Fibroblast of lung (primary cell): ENCODE results near the gene PPP1R15B. TPM values are rescaled to one million over a fixed set of nuclear protein-coding genes. Genes with fewer than 3 reads are reported as not detected.

ENCODE experiments used
- DNase-seq, 2 donors: peaks; one replicate each; pipeline versions ENCODE4 v3.0.0 to v3.0.0-alpha.2; 2010; ENCODE audit warnings: low read depth in 2 of 2
- H2AFZ ChIP-seq: 2 replicates; pipeline ENCODE4 v1.5.1; 2012; ENCODE audit warnings: low read length, control low read depth, inconsistent platforms
- H3K27ac ChIP-seq: 2 replicates; pipeline ENCODE4 v1.5.1; 2011; ENCODE audit warnings: low read length, control low read depth; ENCODE audit not compliant: insufficient read depth
- H3K27me3 ChIP-seq: 2 replicates; pipeline ENCODE4 v1.5.1; 2011; ENCODE audit warnings: mild to moderate bottlenecking, low read length; ENCODE audit not compliant: control insufficient read depth, insufficient read depth
- H3K36me3 ChIP-seq: 2 replicates; pipeline ENCODE4 v1.5.1; 2011; ENCODE audit warnings: low read length; ENCODE audit not compliant: control insufficient read depth, insufficient read depth
- H3K4me1 ChIP-seq: 2 replicates; pipeline ENCODE4 v1.5.1; 2011; ENCODE audit warnings: low read length; ENCODE audit not compliant: control insufficient read depth, insufficient read depth; ENCODE audit errors: extremely low read depth
- H3K4me2 ChIP-seq: 2 replicates; pipeline ENCODE4 v1.5.1; 2011; ENCODE audit warnings: low read length, control low read depth; ENCODE audit not compliant: insufficient read depth; ENCODE audit errors: extremely low read depth
- H3K4me3 ChIP-seq, 4 experiments: fragments of 200-600 bp in 1 of 4; sonication (generic) in 1 of 4; replicated peaks in 1 of 4; 2 replicates each; pipeline ENCODE4 v1.5.1; 2011 to 2016; ENCODE audit warnings: low read length in 4 of 4, low read depth in 3 of 4, mild to moderate bottlenecking in 3 of 4, control low read depth in 2 of 4, inconsistent platforms in 1 of 4, mixed read lengths in 1 of 4; ENCODE audit not compliant: insufficient read depth in 1 of 4; ENCODE audit errors: control extremely low read depth in 1 of 4
- H3K79me2 ChIP-seq: 2 replicates; pipeline ENCODE4 v1.5.1; 2012; ENCODE audit warnings: mild to moderate bottlenecking, low read length, inconsistent platforms; ENCODE audit not compliant: control insufficient read depth, insufficient read depth
- H3K9ac ChIP-seq: 2 replicates; pipeline ENCODE4 v1.5.1; 2011; ENCODE audit warnings: mild to moderate bottlenecking, low read length, control low read depth; ENCODE audit not compliant: insufficient read depth
- H3K9me3 ChIP-seq: 2 replicates; pipeline ENCODE4 v1.5.1; 2012; ENCODE audit warnings: low read depth, low read length; ENCODE audit not compliant: control insufficient read depth, insufficient read depth
- H4K20me1 ChIP-seq: 2 replicates; pipeline ENCODE4 v1.5.1; 2011; ENCODE audit warnings: low read length; ENCODE audit not compliant: control insufficient read depth, insufficient read depth; ENCODE audit errors: extremely low read depth
- EZH2 ChIP-seq: IDR thresholded peaks from 2 replicates; pipeline ENCODE4 v1.5.1; 2012; ENCODE audit warnings: low read length, control low read depth, mild to moderate bottlenecking; ENCODE audit errors: missing control alignments
- polyA plus RNA-seq, 2 donors: library from polyadenylated mRNA; depleted of rRNA in 1 of 2; stranded (reverse) in 1 of 2; unstranded in 1 of 2; fragments of >200 nt; gene quantifications; 2 replicates each; pipeline ENCODE4 v1.2.1, GENCODE V29; 2011 to 2012; ENCODE audit warnings: missing spikeins in 1 of 2
- total RNA-seq: library from RNA; depleted of rRNA; stranded (reverse); fragments of >200 nt; gene quantifications from 2 replicates; pipeline ENCODE4 v1.2.1, GENCODE V29; 2014
- TF ChIP-seq, protein P1 (sequence below), 2 donors: IDR thresholded peaks in 1 of 2; conservative IDR thresholded peaks in 1 of 2; 1 replicate in 1 of 2; 2 replicates in 1 of 2; pipeline ENCODE4 v1.5.1; 2011 to 2012; ENCODE audit warnings: low read length in 2 of 2, control low read depth in 1 of 2, inconsistent platforms in 1 of 2, low read depth in 1 of 2, mild to moderate bottlenecking in 1 of 2

PPP1R15B gene
- total and polyA plus RNA-seq, 2 donors (not counting 1 experiment from before 2014, with no cell fraction given) = 22.4 to 27.7 TPM

DNA sequence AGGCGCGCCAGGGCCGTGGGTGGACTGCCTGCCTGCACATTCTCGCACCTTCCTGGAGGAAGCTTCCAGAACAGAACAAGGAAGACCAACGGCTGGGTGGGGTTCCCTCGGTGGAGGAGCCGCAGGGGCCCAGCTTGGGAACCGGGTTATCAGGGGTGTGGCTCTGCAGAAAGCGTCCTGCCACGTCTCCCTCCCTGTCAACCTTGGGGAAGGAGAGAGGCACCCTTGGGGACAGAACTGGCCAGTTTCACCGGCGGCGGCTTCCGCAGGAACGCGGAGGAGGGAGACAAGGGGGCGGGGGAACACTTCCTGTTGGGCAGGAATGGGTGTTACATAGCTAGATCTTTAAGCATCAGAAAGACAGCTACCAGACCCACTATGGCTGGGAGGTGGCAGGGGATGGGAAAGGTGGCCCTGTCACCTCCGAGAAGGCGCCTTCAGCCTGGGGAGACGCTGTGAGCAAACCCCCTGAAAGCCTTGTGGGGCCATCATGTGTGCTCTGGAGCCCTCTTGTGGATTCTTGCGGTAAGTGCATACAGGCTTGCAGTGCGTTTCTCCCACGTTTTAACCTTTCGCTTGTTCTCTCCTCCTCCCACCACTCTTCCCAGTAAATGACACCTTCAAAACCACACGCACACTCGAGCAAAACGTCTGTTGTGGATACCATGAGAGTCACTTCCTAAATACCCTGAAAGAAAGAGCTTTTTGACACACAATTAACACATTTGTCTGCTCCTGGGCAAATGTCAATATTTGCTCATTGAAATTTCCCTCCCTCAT lies 48.1 kb downstream of the PPP1R15B start:
- H3K27me3 ChIP-seq = peaks cover 2% of the 10 kb centered on the region
- peak; percentile 57 to 78 for DNase-seq
- H3K27ac ChIP-seq = no peak overlapping the region
- H3K4me3 ChIP-seq = peak overlapping the region; percentile 38 to 60 (median 48)
- H3K4me2 ChIP-seq = peak overlapping the region; percentile 92
- no peak for TF ChIP-seq EZH2
- TF ChIP-seq, protein P1, sequence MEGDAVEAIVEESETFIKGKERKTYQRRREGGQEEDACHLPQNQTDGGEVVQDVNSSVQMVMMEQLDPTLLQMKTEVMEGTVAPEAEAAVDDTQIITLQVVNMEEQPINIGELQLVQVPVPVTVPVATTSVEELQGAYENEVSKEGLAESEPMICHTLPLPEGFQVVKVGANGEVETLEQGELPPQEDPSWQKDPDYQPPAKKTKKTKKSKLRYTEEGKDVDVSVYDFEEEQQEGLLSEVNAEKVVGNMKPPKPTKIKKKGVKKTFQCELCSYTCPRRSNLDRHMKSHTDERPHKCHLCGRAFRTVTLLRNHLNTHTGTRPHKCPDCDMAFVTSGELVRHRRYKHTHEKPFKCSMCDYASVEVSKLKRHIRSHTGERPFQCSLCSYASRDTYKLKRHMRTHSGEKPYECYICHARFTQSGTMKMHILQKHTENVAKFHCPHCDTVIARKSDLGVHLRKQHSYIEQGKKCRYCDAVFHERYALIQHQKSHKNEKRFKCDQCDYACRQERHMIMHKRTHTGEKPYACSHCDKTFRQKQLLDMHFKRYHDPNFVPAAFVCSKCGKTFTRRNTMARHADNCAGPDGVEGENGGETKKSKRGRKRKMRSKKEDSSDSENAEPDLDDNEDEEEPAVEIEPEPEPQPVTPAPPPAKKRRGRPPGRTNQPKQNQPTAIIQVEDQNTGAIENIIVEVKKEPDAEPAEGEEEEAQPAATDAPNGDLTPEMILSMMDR (conservative IDR thresholded peaks at IDR 0.05 in 1 of 2, IDR thresholded peaks at IDR 0.05 in 1 of 2; ENCODE audit: low read depth in 1 of 2, low read length in 2 of 2) = peak; percentile 97 to 99
- no peaks in the 10 kb centered on the region for H3K79me2 ChIP-seq
- H3K4me1 ChIP-seq = peaks cover 10% of the 10 kb centered on the region
- no peaks in the 10 kb centered on the region for H3K9me3 ChIP-seq
- H2AFZ ChIP-seq = peak overlapping the region; percentile 94
- H3K9ac ChIP-seq = peak overlapping the region; percentile 20
- no peaks in the 10 kb centered on the region for H3K36me3 ChIP-seq
- no peaks in the 10 kb centered on the region for H4K20me1 ChIP-seq

DNA sequence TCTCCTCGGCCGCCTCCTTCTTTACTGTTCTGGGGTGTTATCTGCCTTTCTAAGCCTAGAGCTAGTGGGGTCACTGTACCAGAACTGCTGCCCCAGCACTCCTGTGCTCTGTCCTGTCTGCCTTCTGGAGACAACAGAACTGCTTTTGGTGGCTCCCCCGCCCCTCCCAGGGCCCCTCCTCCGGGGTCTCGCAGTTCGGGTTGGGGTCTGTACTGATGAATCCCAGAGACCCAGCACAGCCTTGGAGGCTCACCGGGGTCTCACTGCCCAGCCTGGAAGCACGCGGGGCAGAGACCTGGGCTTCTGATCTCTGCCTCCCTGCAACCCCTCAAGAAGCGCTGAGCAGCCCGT lies 48.7 kb downstream of the PPP1R15B start:
- Histone ChIP-seq H3K79me2 (no peaks in the 10 kb centered on the region), H4K20me1 (no peaks in the 10 kb centered on the region), H3K4me3 (peak overlapping the region; percentile 38 to 60 (median 48)), H3K27me3 (peaks cover 2% of the 10 kb centered on the region), H3K27ac (no peak overlapping the region), H3K9me3 (no peaks in the 10 kb centered on the region), H3K9ac (no peak overlapping the region), H3K4me1 (peaks cover 10% of the 10 kb centered on the region), H3K36me3 (no peaks in the 10 kb centered on the region), H3K4me2 (peak overlapping the region; percentile 92), H2AFZ (peak overlapping the region; percentile 94)
- DNase-seq = no peak
- TF ChIP-seq EZH2 = no peak
- TF ChIP-seq, protein P1 (conservative IDR thresholded peaks at IDR 0.05 in 1 of 2, IDR thresholded peaks at IDR 0.05 in 1 of 2; ENCODE audit: low read depth in 1 of 2, low read length in 2 of 2) = no peak

DNA sequence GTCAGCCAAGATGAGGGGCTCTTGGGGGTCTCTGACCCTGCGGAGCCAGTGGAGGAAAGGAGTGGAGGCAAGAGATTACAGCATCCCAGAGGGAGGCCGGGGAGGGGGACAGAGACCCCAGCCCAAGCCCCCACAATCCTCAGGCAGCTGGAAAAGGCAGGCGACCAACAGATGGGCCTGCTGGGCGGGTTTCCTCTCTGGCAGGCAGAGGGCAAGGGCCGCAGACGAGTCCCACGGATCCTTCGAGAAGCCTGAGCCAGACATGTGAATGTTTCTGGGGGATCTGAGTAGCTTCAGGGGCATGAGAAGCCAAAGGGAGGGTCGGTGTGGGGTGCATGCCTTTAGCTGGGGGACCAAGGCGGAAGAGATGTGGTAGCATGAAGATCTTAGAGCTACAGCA lies 49.8 kb downstream of the PPP1R15B start:
- H4K20me1 ChIP-seq = no peaks in the 10 kb centered on the region
- H3K27me3 ChIP-seq = peaks cover 2% of the 10 kb centered on the region
- no peaks in the 10 kb centered on the region for H3K9me3 ChIP-seq
- H3K4me2 ChIP-seq = no peak overlapping the region
- no peak overlapping the region for H3K4me3 ChIP-seq
- H3K9ac ChIP-seq = no peak overlapping the region
- no peaks in the 10 kb centered on the region for H3K79me2 ChIP-seq
- no peak overlapping the region for H2AFZ ChIP-seq
- no peak for DNase-seq
- H3K27ac ChIP-seq = no peak overlapping the region
- peaks cover 10% of the 10 kb centered on the region for H3K4me1 ChIP-seq
- no peaks in the 10 kb centered on the region for H3K36me3 ChIP-seq
- TF ChIP-seq EZH2 = no peak
- TF ChIP-seq, protein P1 (conservative IDR thresholded peaks at IDR 0.05 in 1 of 2, IDR thresholded peaks at IDR 0.05 in 1 of 2; ENCODE audit: low read depth in 1 of 2, low read length in 2 of 2) = no peak
